Measurements from ENCODE around the gene AP1G1. TPM values are rescaled to one million over a fixed set of nuclear protein-coding genes. Genes with fewer than 3 reads are reported as not detected.
"Not testable (repeated sequence)": the region's sequence is repeated elsewhere in the genome, so short reads cannot be mapped to it uniquely, and the experiment has no call there.

Gene AP1G1
- total RNA-seq, 4 donors from 2014 or later: 104 to 270 (median 121) TPM

- H3K36me3 ChIP-seq: no peaks in the 10 kb centered on the region
- peaks cover 5 to 21% (median 14%) of the 10 kb centered on the region in 4 donors for H3K4me1 ChIP-seq
- DNase-seq: no peak
- TF ChIP-seq EP300 (IDR thresholded peaks at IDR 0.05; ENCODE audit: low read depth) (no peak), POLR2AphosphoS5 (IDR thresholded peaks at IDR 0.05) (no peak), POLR2A (IDR thresholded peaks at IDR 0.05) (no peak), CTCF (IDR thresholded peaks at IDR 0.05) (no peak)
- no peaks in the 10 kb centered on the region for H3K9me3 ChIP-seq
- no peaks in the 10 kb centered on the region for H3K27me3 ChIP-seq
- intact Hi-C loops (cut with DNase I; ENCODE audit: low total_unique reads): no loop called here
- no peak overlapping the region for H3K4me3 ChIP-seq
- no peak overlapping the region for H3K27ac ChIP-seq
- in situ Hi-C loops (cut with MboI; ENCODE audit: low pct_ligation_motif_present in 1 of 4, low pct_unique_long_range_greater_than_20kb in 1 of 4, low sequenced_read_pairs in 3 of 4): no loop called here
- 80 to 90% methylated on average over 1 to 5 of the region's 5 CpGs for WGBS, 2 donors (ENCODE audit: low coverage in 1 of 2)
Observed at GRCh38 chr16:71811261-71811803, 2.7 kb upstream of the AP1G1 start.

GRCh38 chr16:71810155-71810530 is 1.5 kb upstream of the AP1G1 start:
- H3K9me3 ChIP-seq; DNase-seq; in situ Hi-C loops (cut with MboI; ENCODE audit: low pct_ligation_motif_present in 1 of 4, low pct_unique_long_range_greater_than_20kb in 1 of 4, low sequenced_read_pairs in 3 of 4); H3K27me3 ChIP-seq; H3K4me3 ChIP-seq; intact Hi-C loops (cut with DNase I; ENCODE audit: low total_unique reads); H3K36me3 ChIP-seq: not testable (repeated sequence)
- Histone ChIP-seq H3K27ac (peak overlapping the region; percentile 95 to 100 (median 100)), H3K4me1 (peaks cover 12 to 33% (median 21%) of the 10 kb centered on the region in 4 donors)
- 93% methylated on average over 11 of the region's 11 CpGs; no CpG with 5 or more reads in 1 of the 2 donors for WGBS, 2 donors (ENCODE audit: low coverage in 1 of 2)

- peaks cover 12 to 40% (median 23%) of the 10 kb centered on the region in 4 donors for H3K4me1 ChIP-seq
- in situ Hi-C loops (cut with MboI; ENCODE audit: low pct_ligation_motif_present in 1 of 4, low pct_unique_long_range_greater_than_20kb in 1 of 4, low sequenced_read_pairs in 3 of 4): loop anchor here in 1 of 4 donors (10.0 kb wide), 1 partner anchor 77 kb away; the partner anchor contains the start of gene ZNF821
- intact Hi-C loops (cut with DNase I; ENCODE audit: low total_unique reads): loop anchor here (5.0 kb wide), 1 partner anchor 326 kb away; no protein-coding TSS in a partner anchor
- TF ChIP-seq POLR2A (IDR thresholded peaks at IDR 0.05): no peak
- no peak for TF ChIP-seq POLR2AphosphoS5 (IDR thresholded peaks at IDR 0.05)
- TF ChIP-seq CTCF (IDR thresholded peaks at IDR 0.05): no peak
- TF ChIP-seq EP300 (IDR thresholded peaks at IDR 0.05; ENCODE audit: low read depth): no peak
- 0% methylated on average over 9 to 39 of the region's 44 CpGs for WGBS, 2 donors (ENCODE audit: low coverage in 1 of 2)
- H3K27ac ChIP-seq: peak overlapping the region; percentile 95 to 100 (median 100)
- H3K9me3 ChIP-seq: no peaks in the 10 kb centered on the region
- no peaks in the 10 kb centered on the region for H3K27me3 ChIP-seq
- DNase-seq: peak; percentile 47
- no peaks in the 10 kb centered on the region for H3K36me3 ChIP-seq
- peak overlapping the region; percentile 94 to 100 (median 96) for H3K4me3 ChIP-seq
Observed at GRCh38 chr16:71807905-71808592, 585 bp downstream of the AP1G1 start.

- DNase-seq: no peak
- H3K36me3 ChIP-seq: no peaks in the 10 kb centered on the region
- H3K9me3 ChIP-seq: no peaks in the 10 kb centered on the region
- H3K27ac ChIP-seq: no peak overlapping the region
- TF ChIP-seq POLR2A (IDR thresholded peaks at IDR 0.05): no peak
- no peak for TF ChIP-seq POLR2AphosphoS5 (IDR thresholded peaks at IDR 0.05)
- no peak for TF ChIP-seq CTCF (IDR thresholded peaks at IDR 0.05)
- TF ChIP-seq EP300 (IDR thresholded peaks at IDR 0.05; ENCODE audit: low read depth): no peak
- no peaks in the 10 kb centered on the region for H3K27me3 ChIP-seq
- WGBS, 2 donors (ENCODE audit: low coverage in 1 of 2): 86% methylated on average over 1 of the region's 1 CpG; no CpG with 5 or more reads in 1 of the 2 donors
- peaks cover 12 to 33% (median 23%) of the 10 kb centered on the region in 4 donors for H3K4me1 ChIP-seq
- H3K4me3 ChIP-seq: no peak overlapping the region
- intact Hi-C loops (cut with DNase I; ENCODE audit: low total_unique reads): no loop called here
- in situ Hi-C loops (cut with MboI; ENCODE audit: low pct_ligation_motif_present in 1 of 4, low pct_unique_long_range_greater_than_20kb in 1 of 4, low sequenced_read_pairs in 3 of 4): loop anchor here in 1 of 4 donors (10.0 kb wide), 1 partner anchor 82 kb away; the partner anchor contains the start of gene ZNF821
Observed at GRCh38 chr16:71803305-71803690, 5.3 kb downstream of the AP1G1 start.
